ENCODE results near the gene RERE.

- TF ChIP-seq CEBPB (IDR thresholded peaks at IDR 0.05) (no peak), EP300 (IDR thresholded peaks at IDR 0.05; ENCODE audit: borderline replicate concordance) (no peak), EGR1 (IDR thresholded peaks at IDR 0.05) (no peak), FOXM1 (IDR thresholded peaks at IDR 0.05; ENCODE audit: borderline replicate concordance, low read depth) (no peak), ZBTB7A (IDR thresholded peaks at IDR 0.05; ENCODE audit: low read depth) (no peak), TEAD4 (IDR thresholded peaks at IDR 0.05) (no peak), CREB1 (IDR thresholded peaks at IDR 0.05; ENCODE audit: low read depth) (no peak), RAD21 (IDR thresholded peaks at IDR 0.05; ENCODE audit: low read depth) (no peak), YY1 (IDR thresholded peaks at IDR 0.05; ENCODE audit: low read depth) (no peak), TAF1 (IDR thresholded peaks at IDR 0.05; ENCODE audit: low read depth) (no peak), TCF12 (IDR thresholded peaks at IDR 0.05; ENCODE audit: low read depth) (no peak)
- TF ChIP-seq, protein P1, sequence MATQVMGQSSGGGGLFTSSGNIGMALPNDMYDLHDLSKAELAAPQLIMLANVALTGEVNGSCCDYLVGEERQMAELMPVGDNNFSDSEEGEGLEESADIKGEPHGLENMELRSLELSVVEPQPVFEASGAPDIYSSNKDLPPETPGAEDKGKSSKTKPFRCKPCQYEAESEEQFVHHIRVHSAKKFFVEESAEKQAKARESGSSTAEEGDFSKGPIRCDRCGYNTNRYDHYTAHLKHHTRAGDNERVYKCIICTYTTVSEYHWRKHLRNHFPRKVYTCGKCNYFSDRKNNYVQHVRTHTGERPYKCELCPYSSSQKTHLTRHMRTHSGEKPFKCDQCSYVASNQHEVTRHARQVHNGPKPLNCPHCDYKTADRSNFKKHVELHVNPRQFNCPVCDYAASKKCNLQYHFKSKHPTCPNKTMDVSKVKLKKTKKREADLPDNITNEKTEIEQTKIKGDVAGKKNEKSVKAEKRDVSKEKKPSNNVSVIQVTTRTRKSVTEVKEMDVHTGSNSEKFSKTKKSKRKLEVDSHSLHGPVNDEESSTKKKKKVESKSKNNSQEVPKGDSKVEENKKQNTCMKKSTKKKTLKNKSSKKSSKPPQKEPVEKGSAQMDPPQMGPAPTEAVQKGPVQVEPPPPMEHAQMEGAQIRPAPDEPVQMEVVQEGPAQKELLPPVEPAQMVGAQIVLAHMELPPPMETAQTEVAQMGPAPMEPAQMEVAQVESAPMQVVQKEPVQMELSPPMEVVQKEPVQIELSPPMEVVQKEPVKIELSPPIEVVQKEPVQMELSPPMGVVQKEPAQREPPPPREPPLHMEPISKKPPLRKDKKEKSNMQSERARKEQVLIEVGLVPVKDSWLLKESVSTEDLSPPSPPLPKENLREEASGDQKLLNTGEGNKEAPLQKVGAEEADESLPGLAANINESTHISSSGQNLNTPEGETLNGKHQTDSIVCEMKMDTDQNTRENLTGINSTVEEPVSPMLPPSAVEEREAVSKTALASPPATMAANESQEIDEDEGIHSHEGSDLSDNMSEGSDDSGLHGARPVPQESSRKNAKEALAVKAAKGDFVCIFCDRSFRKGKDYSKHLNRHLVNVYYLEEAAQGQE (IDR thresholded peaks at IDR 0.05; ENCODE audit: low read depth): no peak
- TF ChIP-seq, protein P2, sequence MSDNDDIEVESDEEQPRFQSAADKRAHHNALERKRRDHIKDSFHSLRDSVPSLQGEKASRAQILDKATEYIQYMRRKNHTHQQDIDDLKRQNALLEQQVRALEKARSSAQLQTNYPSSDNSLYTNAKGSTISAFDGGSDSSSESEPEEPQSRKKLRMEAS (IDR thresholded peaks at IDR 0.05): no peak
These were observed 119.3 kb downstream of the RERE start for GRCh38 chr1:8698012-8698630.

Measured in Ishikawa (cell line).